ENCODE results near the gene MUC15. TPM values are rescaled to one million over a fixed set of nuclear protein-coding genes. Genes with fewer than 3 reads are reported as not detected.

Gene MUC15
- total and polyA plus RNA-seq, 2 donors (not counting 3 experiments of a cell fraction or from before 2014, with no cell fraction given), result not detected

DNA sequence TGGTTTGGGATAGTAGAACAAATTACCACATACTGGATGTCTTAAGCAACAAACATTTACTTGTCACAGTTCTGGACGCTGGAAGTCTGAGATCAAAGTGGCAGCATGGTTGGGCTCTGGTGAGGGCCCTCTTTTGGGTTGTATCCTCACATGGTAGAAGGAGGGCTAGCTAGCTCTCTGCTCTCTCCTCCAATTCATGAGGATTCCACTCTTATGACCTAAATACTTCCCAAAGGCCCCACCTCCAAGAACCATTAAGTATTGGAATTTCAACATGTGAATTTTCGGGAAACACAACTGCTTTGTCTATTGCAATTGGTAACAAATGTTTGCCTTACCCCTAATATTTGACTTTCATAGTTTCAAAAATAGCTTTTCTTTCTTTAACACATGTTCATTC lies 52.6 kb downstream of the MUC15 start:
- H3K27me3 ChIP-seq (ENCODE audit: control insufficient read depth in 2 of 2, insufficient read depth in 2 of 2, low read length in 2 of 2), result no peaks in the 10 kb centered on the region
- dilution Hi-C loops (cut with MboI; ENCODE audit: extremely low pct_ligation_motif_present, low sequenced_read_pairs) (no loop called here), intact Hi-C loops (cut with micrococcal nuclease) (no loop called here)
- H3K4me1 ChIP-seq (ENCODE audit: control insufficient read depth, extremely low read depth, insufficient read depth, low read length), result no peaks in the 10 kb centered on the region
- H3K4me3 ChIP-seq (replicated peaks in 1 of 3; ENCODE audit: insufficient read depth in 1 of 3, low read depth in 1 of 3, low read length in 3 of 3), result no peak overlapping the region
- ChIA-PET POLR2A (no interaction called here), CTCF (no interaction called here)
- no peak overlapping the region for H3K4me2 ChIP-seq (ENCODE audit: insufficient read depth, low read length)
- no peak overlapping the region for H3K9ac ChIP-seq (replicated peaks; ENCODE audit: extremely low read depth, insufficient read depth, low read length)
- no TSS peak for BruUV-seq (replicated peaks)
- H3K79me2 ChIP-seq (ENCODE audit: control insufficient read depth, insufficient read depth, low read length), result no peaks in the 10 kb centered on the region
- no peaks in the 10 kb centered on the region for H3K9me1 ChIP-seq (replicated peaks; ENCODE audit: control insufficient read depth, extremely low read depth, insufficient read depth, low read length)
- no peak overlapping the region for H3K27ac ChIP-seq (ENCODE audit: insufficient read depth, low read depth, low read length)
- H3K36me3 ChIP-seq (ENCODE audit: control insufficient read depth in 2 of 2, extremely low read depth in 1 of 2, insufficient read depth in 2 of 2, low read length in 2 of 2), result no peaks in the 10 kb centered on the region
- no peak overlapping the region for H2AFZ ChIP-seq (ENCODE audit: low read depth, low read length)
- TF ChIP-seq FOS (IDR thresholded peaks at IDR 0.05; ENCODE audit: borderline replicate concordance, insufficient read depth, low read length), result no peak
- TF ChIP-seq POLR2A (IDR thresholded peaks at IDR 0.05; ENCODE audit: low read depth, low read length), result no peak
- TF ChIP-seq JUN (IDR thresholded peaks at IDR 0.05; ENCODE audit: borderline replicate concordance, insufficient read depth, insufficient read length, low read depth), result no peak
- TF ChIP-seq MYC (IDR thresholded peaks at IDR 0.05; ENCODE audit: low read depth, low read length), result no peak
- TF ChIP-seq, protein P1, sequence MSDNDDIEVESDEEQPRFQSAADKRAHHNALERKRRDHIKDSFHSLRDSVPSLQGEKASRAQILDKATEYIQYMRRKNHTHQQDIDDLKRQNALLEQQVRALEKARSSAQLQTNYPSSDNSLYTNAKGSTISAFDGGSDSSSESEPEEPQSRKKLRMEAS (IDR thresholded peaks at IDR 0.05; ENCODE audit: insufficient read depth, insufficient read length), result no peak
- TF ChIP-seq, protein P2, sequence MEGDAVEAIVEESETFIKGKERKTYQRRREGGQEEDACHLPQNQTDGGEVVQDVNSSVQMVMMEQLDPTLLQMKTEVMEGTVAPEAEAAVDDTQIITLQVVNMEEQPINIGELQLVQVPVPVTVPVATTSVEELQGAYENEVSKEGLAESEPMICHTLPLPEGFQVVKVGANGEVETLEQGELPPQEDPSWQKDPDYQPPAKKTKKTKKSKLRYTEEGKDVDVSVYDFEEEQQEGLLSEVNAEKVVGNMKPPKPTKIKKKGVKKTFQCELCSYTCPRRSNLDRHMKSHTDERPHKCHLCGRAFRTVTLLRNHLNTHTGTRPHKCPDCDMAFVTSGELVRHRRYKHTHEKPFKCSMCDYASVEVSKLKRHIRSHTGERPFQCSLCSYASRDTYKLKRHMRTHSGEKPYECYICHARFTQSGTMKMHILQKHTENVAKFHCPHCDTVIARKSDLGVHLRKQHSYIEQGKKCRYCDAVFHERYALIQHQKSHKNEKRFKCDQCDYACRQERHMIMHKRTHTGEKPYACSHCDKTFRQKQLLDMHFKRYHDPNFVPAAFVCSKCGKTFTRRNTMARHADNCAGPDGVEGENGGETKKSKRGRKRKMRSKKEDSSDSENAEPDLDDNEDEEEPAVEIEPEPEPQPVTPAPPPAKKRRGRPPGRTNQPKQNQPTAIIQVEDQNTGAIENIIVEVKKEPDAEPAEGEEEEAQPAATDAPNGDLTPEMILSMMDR (IDR thresholded peaks at IDR 0.05; ENCODE audit: extremely low read depth in 1 of 2, insufficient read depth in 1 of 2, low read depth in 1 of 2, low read length in 2 of 2), result no peak
- TF ChIP-seq GATA2 (IDR thresholded peaks at IDR 0.05; ENCODE audit: insufficient read depth, insufficient read length, low read depth, low read length), result no peak
- TF ChIP-seq POLR2AphosphoS5 (IDR thresholded peaks at IDR 0.05; ENCODE audit: insufficient read depth, low read depth, low read length), result no peak
- no peak for TF ChIP-seq EZH2 (IDR thresholded peaks at IDR 0.05; ENCODE audit: borderline replicate concordance, low read depth, low read length, severe bottlenecking)
- H3K9me3 ChIP-seq (replicated peaks; ENCODE audit: control insufficient read depth, insufficient read depth, low read length), result no peaks in the 10 kb centered on the region
- FAIRE-seq (no peak), DNase-seq (ENCODE audit: low read depth, low spot score) (no peak)
- H4K20me1 ChIP-seq (replicated peaks; ENCODE audit: control insufficient read depth, extremely low read depth, insufficient read depth, low read length), result no peaks in the 10 kb centered on the region

All from endothelial cell of umbilical vein (primary cell).